ENCODE measurements around the gene RPL26.

Gene RPL26

GRCh38 chr17:8419305-8419704 lies 36.3 kb upstream of the RPL26 start:
- no peak overlapping the region for H3K4me2 ChIP-seq (ENCODE audit: low read depth, low read length)

GRCh38 chr17:8418471-8418870 lies 35.5 kb upstream of the RPL26 start:
- H4K20me1 ChIP-seq (ENCODE audit: insufficient read depth, low read length), result no peaks in the 10 kb centered on the region
- DNase-seq, result no peak
- H2AFZ ChIP-seq (ENCODE audit: low read length), result no peak overlapping the region
- H3K4me2 ChIP-seq (ENCODE audit: low read depth, low read length), result no peak overlapping the region
- H3K79me2 ChIP-seq (ENCODE audit: low read length), result no peaks in the 10 kb centered on the region
- H3K9ac ChIP-seq (ENCODE audit: low read length), result no peak overlapping the region
- no peak overlapping the region for H3K27ac ChIP-seq (ENCODE audit: low read length)
- TF ChIP-seq EZH2phosphoT487 (IDR thresholded peaks at IDR 0.05; ENCODE audit: low read length) (no peak), EZH2 (optimal IDR thresholded peaks at IDR 0.05; ENCODE audit: low read depth, low read length) (no peak), CTCF (IDR thresholded peaks at IDR 0.05; ENCODE audit: low read length) (no peak)
- no peaks in the 10 kb centered on the region for H3K9me2 ChIP-seq (replicated peaks; ENCODE audit: insufficient read depth, low read length)
- no peaks in the 10 kb centered on the region for H3K36me3 ChIP-seq (replicated peaks; ENCODE audit: insufficient read depth, low read length)
- peaks cover 17% of the 10 kb centered on the region for H3F3A ChIP-seq (ENCODE audit: insufficient read depth, low read length)
- H3K4me3 ChIP-seq (ENCODE audit: low read length), result no peak overlapping the region
- peaks cover 19% of the 10 kb centered on the region for H3K4me1 ChIP-seq (ENCODE audit: low read length)
- H3K27me3 ChIP-seq (replicated peaks; ENCODE audit: insufficient read depth, low read length), result no peaks in the 10 kb centered on the region
- no peaks in the 10 kb centered on the region for H3K9me3 ChIP-seq (replicated peaks; ENCODE audit: insufficient read depth, low read length)

More at GRCh38 chr17:8419305-8419704, 36.3 kb upstream of the RPL26 start:
- H3K27ac ChIP-seq (ENCODE audit: low read length), result no peak overlapping the region
- H3K9me3 ChIP-seq (replicated peaks; ENCODE audit: insufficient read depth, low read length), result no peaks in the 10 kb centered on the region
- no peak overlapping the region for H3K9ac ChIP-seq (ENCODE audit: low read length)
- H2AFZ ChIP-seq (ENCODE audit: low read length), result no peak overlapping the region
- H3F3A ChIP-seq (ENCODE audit: insufficient read depth, low read length), result peaks cover 17% of the 10 kb centered on the region
- no peaks in the 10 kb centered on the region for H3K9me2 ChIP-seq (replicated peaks; ENCODE audit: insufficient read depth, low read length)
- H4K20me1 ChIP-seq (ENCODE audit: insufficient read depth, low read length), result no peaks in the 10 kb centered on the region
- H3K27me3 ChIP-seq (replicated peaks; ENCODE audit: insufficient read depth, low read length), result no peaks in the 10 kb centered on the region
- H3K4me1 ChIP-seq (ENCODE audit: low read length), result peaks cover 19% of the 10 kb centered on the region
- H3K4me3 ChIP-seq (ENCODE audit: low read length), result no peak overlapping the region
- TF ChIP-seq EZH2 (optimal IDR thresholded peaks at IDR 0.05; ENCODE audit: low read depth, low read length), result no peak
- no peak for TF ChIP-seq CTCF (IDR thresholded peaks at IDR 0.05; ENCODE audit: low read length)
- TF ChIP-seq EZH2phosphoT487 (IDR thresholded peaks at IDR 0.05; ENCODE audit: low read length), result no peak
- H3K36me3 ChIP-seq (replicated peaks; ENCODE audit: insufficient read depth, low read length), result no peaks in the 10 kb centered on the region
- H3K79me2 ChIP-seq (ENCODE audit: low read length), result no peaks in the 10 kb centered on the region
- DNase-seq, result no peak

GRCh38 chr17:8417806-8418205 lies 34.8 kb upstream of the RPL26 start:
- Histone ChIP-seq H3K27ac (ENCODE audit: low read length) (no peak overlapping the region), H3K9me2 (replicated peaks; ENCODE audit: insufficient read depth, low read length) (no peaks in the 10 kb centered on the region), H3K4me3 (ENCODE audit: low read length) (no peak overlapping the region), H3K27me3 (replicated peaks; ENCODE audit: insufficient read depth, low read length) (no peaks in the 10 kb centered on the region), H3K4me1 (ENCODE audit: low read length) (peaks cover 19% of the 10 kb centered on the region), H2AFZ (ENCODE audit: low read length) (no peak overlapping the region), H3K79me2 (ENCODE audit: low read length) (no peaks in the 10 kb centered on the region), H3K9me3 (replicated peaks; ENCODE audit: insufficient read depth, low read length) (no peaks in the 10 kb centered on the region), H3K9ac (ENCODE audit: low read length) (no peak overlapping the region), H3K4me2 (ENCODE audit: low read depth, low read length) (no peak overlapping the region), H3F3A (ENCODE audit: insufficient read depth, low read length) (peaks cover 17% of the 10 kb centered on the region), H3K36me3 (replicated peaks; ENCODE audit: insufficient read depth, low read length) (no peaks in the 10 kb centered on the region), H4K20me1 (ENCODE audit: insufficient read depth, low read length) (no peaks in the 10 kb centered on the region)
- DNase-seq, result no peak
- TF ChIP-seq CTCF (IDR thresholded peaks at IDR 0.05; ENCODE audit: low read length) (no peak), EZH2 (optimal IDR thresholded peaks at IDR 0.05; ENCODE audit: low read depth, low read length) (no peak), EZH2phosphoT487 (IDR thresholded peaks at IDR 0.05; ENCODE audit: low read length) (no peak)
